ENCODE measurements around the gene C2orf81.
"Not testable (repeated sequence)": the region's sequence is repeated elsewhere in the genome, so short reads cannot be mapped to it uniquely, and the experiment has no call there.

The C2orf81 gene

DNA sequence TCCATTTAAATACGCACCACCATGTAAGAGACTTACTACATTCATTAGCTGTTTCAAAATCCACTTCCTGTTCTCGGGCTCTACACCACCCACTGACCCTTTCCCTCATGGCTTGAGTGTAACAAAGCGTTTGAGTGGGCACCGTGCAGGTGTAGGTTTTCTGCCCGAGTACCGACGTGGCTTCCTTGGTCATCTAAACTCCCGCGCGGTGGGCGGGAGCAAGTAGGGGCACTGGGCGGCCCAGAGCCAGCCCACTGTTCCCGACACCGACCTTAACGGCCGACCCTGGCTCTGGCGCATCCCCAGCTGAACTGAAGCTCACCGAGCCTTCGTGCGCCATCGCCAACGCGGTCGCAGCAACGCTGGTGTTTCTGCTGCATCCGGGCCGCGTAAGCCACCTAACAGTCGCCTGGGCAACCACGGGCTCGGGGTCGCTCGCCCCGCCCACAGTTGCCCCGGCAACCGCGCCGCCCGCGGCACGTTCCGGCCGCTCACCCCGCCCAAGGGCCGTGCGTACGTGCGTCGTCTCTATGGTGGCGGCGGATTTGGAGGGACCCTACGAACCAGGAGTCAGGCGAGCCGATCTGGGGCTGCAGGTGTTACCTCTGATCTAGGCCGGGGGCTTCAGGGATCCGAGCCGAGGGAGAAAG lies at the start of gene C2orf81, which contains the start of gene WDR54:
TSS of gene C2orf81 (minus strand) at position 399 of the 650 bp plus-strand sequence. CDS start at position 340, 59 bp downstream.
TSS of gene WDR54 (plus strand) at position 510 of the 650 bp plus-strand sequence. CDS start 424 bp downstream, outside the sequence.
- in situ Hi-C loops (cut with MboI; ENCODE audit: low sequenced_read_pairs), result no loop called here

DNA sequence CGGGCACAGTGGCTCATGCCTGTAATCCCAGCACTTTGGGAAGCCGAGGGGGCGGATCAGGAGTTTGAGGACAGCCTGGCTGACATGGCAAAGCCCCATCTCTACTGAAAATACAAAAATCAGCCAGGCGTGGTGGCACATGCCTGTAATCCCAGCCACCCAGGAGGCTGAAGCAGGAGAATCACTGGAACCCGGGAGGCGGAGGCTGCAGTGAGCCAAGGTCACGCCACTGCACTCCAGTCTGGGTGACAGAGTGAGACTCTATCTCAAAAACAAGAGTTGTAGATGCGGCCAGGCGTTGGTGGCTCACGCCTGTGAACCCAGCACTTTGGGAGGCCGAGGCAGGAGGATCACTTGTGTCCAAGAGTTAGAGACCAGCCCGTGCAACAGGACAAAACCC lies 49.3 kb upstream of the C2orf81 start:
- in situ Hi-C loops (cut with MboI; ENCODE audit: low sequenced_read_pairs), result not testable (repeated sequence)

DNA sequence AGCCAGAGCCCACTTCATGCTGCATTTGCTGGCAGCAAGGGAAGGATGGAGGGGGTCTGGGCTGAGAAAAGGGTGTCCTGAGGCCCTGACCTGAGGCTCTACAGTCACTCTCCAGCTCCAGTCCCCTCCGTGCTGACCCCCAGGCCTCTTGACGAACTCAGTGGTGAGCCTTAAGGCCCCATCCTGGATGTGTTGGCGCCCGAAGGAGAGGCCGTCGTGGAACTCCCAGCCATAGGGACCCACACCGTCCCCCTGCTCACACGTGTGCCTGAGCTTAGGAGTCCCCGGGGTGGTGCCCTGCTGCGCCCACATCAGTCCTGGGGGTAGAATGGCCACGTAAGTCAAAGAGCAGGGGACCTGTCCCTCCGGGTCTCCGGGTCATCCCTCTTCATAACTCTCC lies 43.0 kb upstream of the C2orf81 start:
- in situ Hi-C loops (cut with MboI; ENCODE audit: low sequenced_read_pairs), result no loop called here

DNA sequence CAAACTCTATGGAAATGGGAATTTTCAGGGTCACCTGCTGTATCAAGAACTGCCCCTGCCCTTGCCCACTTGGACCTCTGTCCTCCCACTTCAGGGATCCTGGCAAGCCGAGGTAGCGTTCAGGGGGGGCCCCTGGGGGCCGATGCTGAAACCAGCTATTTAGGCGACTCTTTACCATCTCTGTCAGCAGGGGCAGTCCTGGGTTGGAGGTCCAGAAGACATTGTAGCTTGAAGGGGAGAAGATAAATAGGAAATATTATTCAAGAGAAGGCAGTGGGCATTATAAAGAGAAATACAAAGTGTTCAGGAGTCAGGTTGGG lies 41.3 kb upstream of the C2orf81 start:
- in situ Hi-C loops (cut with MboI; ENCODE audit: low sequenced_read_pairs), result no loop called here

DNA sequence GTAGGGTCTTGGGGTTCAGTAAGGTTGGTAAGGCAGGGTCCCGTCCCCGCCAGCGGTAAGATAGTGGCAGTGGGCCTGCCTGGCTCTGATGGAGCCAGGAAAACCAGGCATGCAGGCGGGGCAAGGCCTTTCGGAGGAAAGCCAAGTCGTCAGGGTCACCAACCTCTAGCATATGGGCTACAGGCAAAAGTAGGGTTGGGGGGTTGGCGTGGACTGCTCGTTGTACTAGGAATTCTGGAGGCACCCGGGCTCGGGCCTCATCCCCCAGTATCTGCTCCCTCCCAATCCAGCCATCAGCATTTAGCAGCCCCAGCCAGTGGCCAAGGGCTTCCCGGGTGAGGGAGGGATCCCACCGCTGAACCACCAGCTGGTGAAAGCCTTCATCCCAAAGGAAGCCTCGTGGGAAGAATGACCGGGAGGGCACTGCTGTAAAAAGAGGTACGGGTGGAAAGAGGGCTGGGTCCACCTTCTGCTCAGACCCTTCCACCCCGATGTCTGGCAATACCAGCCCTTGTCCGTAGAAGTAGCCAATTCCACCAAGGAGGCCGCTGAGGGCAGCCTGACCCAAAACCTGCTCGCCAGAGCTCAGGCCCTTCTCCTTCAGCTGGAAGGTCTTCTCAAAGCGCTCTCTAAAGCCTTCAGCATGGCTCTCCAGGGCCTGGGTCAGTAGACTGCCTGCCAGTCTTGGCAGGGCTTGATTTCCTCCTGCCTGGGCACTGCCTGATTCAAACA lies 40.8 kb upstream of the C2orf81 start:
- in situ Hi-C loops (cut with MboI; ENCODE audit: low sequenced_read_pairs), result no loop called here

DNA sequence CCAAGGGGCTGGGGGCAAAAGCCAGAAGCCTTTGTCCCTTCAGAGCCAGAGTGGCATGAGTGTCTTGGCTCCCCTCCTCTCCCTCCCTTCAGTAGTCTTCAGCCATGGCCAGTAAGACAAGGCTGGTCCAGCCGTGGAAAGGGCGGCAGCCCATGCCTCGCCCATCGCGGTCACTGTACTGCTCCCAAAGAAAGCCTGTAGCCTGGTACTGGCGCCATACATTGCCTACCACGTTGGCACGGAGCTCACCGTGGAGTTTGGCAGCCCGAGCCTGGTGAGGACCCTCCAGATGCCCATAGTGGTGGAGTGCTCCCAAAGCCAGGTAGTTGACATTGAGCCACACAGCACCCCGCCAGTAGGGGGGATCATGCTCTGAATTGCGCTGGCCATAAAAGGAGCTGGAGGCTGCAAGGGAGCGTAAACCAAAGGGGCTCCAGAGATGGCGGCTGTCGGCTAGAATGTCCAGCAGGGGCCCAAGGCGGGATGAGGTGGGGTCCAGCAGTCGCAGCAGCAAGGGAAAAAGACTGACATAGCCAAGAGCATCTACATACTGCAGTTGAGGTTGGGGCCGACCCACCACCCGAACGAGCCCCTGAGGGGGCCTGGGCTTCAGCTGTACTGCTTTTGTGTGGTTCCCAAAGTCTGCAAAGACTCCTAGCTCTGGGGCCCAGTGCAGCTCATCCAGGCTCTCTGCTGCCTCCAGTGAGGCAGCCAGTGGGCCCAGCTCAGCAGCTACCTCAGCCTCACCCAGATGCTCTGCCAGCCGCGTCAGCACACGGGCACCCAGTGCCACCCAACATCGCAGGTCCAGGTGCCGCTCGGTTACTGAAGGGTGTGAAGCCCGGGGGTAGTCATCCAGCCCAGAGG lies 40.0 kb upstream of the C2orf81 start:
- in situ Hi-C loops (cut with MboI; ENCODE audit: low sequenced_read_pairs), result no loop called here

DNA sequence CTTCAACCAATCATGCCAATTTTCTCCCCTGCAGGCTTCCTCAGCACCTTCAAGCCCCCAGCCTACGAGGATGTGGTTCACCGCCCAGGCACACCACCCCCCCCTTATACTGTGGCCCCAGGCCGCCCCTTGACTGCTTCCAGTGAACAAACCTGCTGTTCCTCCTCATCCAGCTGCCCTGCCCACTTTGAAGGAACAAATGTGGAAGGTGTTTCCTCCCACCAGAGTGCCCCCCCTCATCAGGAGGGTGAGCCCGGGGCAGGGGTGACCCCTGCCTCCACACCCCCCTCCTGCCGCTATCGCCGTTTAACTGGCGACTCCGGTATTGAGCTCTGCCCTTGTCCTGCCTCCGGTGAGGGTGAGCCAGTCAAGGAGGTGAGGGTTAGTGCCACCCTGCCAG lies 38.8 kb upstream of the C2orf81 start:
- in situ Hi-C loops (cut with MboI; ENCODE audit: low sequenced_read_pairs), result not testable (repeated sequence)

DNA sequence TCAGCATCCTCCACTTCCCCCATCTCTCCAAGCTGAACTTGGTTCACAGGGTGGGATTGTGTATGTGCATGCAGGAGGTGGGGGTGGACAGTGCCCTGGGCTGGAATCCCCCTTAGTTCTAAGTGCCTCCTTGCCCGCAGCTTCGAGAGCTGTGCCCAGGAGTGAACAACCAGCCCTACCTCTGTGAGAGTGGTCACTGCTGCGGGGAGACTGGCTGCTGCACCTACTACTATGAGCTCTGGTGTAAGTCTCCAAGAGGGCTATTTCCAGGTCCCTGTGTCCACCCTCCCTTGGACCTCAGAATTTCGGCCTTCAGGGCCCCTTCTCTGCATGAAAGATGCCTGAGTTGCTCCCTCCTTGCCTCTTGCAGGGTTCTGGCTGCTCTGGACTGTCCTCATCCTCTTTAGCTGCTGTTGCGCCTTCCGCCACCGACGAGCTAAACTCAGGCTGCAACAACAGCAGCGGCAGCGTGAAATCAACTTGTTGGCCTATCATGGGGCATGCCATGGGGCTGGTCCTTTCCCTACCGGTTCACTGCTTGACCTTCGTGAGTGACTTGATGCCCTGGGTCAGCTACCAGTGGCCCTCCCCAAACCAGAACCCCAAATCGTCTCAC lies 38.2 kb upstream of the C2orf81 start:
- in situ Hi-C loops (cut with MboI; ENCODE audit: low sequenced_read_pairs), result not testable (repeated sequence)

DNA sequence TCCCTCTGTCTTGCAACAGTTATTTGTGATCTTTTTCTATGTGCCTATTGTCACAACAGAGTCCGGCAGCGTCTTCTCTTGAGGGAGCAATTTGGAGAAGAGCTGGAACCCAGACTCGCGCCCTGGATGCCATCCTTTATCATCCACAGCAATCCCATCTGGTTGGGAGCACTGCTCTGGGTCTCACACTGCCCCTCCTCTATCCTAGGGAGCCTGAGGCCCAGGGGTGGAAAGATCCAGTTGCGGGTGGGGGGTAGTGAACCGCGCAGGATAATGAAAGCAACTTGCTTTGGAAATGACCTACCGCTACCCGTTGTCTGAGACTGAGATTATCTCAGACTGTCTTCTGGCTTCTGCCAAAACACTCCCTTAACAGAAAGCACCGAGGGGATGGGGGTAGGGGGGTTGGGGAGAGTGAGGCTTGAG lies 37.5 kb upstream of the C2orf81 start:
- in situ Hi-C loops (cut with MboI; ENCODE audit: low sequenced_read_pairs), result no loop called here

DNA sequence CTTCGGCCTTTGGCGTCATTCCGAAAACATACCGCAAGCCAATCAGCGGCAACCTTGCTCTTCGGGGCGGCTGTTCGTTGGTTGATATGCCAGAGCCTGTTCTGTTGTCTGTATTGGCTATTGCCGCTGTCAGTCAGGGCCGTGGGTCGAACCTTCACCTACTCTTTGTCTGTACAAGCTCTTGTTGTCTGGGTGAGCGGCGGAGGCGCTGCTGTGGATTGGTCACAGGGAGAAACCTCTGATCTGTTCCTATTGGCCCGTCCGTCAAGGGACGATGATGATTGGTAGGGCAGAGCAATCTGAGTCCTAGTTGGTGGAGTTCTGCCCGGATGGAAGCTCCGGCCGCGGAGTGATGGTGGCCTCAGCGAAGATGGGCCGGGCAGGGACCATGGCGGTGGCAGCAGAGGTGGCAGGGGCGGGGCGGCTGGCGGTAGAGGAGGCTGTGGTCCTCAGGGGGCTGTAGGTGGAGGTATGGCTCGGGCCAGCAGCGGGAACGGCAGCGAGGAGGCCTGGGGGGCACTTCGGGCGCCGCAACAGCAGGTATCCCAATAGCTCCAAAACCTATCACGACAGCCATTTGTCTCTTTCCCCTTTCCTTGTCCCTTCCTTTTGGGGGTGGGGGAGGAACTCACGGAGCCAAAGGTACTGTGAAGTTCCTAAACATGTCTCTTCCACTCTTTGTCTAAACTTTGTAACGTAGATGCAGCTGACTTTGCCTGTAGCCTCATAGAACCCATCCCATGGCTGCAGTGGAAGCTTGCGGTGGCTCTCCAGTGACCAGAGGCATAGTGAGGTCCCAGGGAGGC lies 36.9 kb upstream of the C2orf81 start, which contains the start of gene WBP1:
TSS of gene WBP1 (plus strand) at position 307 of the 806 bp plus-strand sequence. CDS start at position 472, 165 bp downstream.
- in situ Hi-C loops (cut with MboI; ENCODE audit: low sequenced_read_pairs), result no loop called here

DNA sequence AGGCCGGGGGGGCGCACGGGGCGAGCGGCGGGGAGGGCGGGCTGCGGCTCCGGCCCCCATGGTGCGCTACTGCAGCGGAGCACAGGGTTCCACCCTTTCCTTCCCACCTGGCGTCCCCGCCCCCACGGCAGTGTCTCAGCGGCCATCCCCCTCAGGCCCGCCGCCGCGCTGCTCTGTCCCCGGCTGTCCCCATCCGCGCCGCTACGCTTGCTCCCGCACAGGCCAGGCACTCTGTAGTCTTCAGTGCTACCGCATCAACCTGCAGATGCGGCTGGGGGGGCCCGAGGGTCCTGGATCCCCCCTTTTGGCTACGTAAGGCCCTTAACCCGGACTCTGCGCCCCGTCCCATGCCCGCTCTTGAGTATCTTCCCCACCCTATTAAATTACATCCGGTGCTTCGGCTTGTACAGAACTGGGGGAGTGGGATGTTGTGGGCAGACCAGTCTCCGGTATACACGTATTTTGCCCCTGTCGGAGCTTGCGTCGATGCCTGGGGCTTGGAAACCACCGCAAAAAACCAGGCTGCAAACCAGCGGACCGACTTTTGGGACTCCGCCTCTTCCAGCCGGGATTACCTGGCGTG lies 36.2 kb upstream of the C2orf81 start:
- in situ Hi-C loops (cut with MboI; ENCODE audit: low sequenced_read_pairs), result no loop called here

DNA sequence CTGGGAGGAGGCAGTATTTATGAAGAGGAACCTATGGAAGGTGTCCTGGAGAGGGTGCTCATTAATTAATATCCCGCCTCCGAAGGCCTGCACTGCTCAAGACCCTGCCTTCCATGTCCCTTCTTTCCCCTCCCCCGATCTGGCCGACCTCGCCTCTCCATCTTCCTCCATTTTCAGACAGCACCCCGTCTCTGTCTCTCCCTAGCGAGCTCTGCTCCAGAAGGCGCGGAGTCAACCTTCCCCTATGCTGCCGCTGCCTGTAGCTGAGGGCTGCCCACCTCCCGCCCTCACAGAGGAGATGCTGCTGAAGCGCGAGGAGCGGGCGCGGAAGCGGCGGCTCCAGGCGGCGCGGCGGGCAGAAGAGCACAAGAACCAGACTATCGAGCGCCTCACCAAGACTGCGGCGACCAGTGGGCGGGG lies 35.7 kb upstream of the C2orf81 start:
- in situ Hi-C loops (cut with MboI; ENCODE audit: low sequenced_read_pairs), result no loop called here

DNA sequence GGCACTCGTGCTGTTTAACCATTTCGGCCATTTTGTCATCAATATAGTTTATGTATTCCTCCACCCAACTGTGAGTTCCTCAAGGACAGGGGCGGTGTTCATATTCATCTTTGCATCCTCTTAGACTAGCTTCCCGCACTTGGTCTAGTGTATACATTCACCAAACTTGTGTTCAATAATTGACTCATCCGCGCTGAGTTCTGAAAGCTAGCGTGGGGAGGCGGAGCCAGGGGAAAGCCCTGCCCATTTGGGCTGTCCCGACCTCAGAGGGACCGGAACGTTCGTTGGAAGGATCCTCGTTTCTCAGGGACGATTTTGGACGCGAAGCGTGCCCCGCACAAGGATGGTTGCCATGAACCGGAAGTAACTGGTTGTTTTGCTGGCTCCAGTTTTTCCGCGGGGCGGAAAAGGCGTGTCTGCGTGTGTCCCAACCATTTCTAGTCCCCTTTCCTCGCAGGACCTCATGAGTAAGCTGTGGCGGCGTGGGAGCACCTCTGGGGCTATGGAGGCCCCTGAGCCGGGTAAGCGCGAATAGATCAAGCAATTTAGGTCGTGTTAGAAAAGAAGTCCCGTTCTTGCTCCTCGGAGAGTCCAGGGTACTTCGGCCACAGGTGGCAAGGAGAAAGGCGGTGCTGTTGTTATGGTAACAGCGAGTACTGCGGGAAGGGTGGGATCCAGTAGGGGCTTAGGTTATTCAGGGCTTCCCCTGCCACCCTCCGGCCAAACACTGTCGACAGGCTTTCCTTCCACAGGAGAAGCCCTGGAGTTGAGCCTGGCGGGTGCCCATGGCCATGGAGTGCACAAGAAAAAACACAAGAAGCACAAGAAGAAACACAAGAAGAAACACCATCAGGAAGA lies 33.5 kb upstream of the C2orf81 start, which contains the start of gene INO80B:
TSS of gene INO80B (plus strand) at position 434 of the 858 bp plus-strand sequence. CDS start at position 464, 30 bp downstream.
- in situ Hi-C loops (cut with MboI; ENCODE audit: low sequenced_read_pairs), result no loop called here

DNA sequence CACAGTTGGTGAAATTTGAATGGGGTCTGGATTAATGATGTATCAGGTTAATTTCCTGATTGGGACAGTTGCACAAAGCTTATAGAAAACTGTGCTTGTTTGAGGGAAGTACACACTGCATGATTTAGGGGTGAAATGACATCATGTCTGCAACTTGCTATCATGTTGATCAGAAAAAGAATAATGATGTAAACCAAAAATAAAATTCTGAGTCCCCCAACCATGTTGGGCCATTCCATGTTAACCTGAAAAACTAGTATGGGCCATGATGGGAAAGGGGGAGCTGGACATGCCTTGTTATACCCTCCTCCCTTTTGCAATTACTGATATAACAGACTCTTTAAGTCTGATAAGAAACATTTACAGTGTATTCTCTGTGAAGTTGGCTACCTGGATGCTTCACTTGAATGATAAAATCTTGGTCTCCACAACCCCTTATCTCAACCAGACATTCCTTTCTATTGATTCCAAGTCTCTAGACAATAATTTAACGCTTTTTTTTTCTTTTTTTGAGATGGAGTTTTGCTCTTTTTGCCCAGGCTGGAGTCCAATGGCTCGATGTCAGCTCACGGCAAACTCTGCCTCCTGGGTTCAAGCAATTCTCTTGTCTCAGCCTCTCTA lies 29.3 kb upstream of the C2orf81 start:
- in situ Hi-C loops (cut with MboI; ENCODE audit: low sequenced_read_pairs), result no loop called here

DNA sequence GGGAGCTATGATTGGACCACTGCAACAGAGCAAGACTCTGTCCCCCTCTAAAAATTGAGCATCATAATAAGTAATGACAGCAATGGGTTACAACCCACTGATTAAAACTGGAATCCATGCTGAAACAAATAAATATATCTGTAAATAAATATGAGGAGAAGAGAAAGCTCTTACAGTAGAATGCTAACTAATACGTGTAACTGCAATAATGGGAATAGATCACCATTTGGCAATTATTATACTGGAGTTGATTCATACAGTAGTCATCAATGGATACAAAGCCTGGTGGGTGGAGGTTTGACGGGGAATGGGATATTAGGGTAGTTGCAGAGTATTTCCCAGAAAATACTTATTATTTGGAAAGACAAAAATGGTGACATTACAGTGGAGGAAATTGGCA lies 27.4 kb upstream of the C2orf81 start:
- in situ Hi-C loops (cut with MboI; ENCODE audit: low sequenced_read_pairs), result no loop called here

DNA sequence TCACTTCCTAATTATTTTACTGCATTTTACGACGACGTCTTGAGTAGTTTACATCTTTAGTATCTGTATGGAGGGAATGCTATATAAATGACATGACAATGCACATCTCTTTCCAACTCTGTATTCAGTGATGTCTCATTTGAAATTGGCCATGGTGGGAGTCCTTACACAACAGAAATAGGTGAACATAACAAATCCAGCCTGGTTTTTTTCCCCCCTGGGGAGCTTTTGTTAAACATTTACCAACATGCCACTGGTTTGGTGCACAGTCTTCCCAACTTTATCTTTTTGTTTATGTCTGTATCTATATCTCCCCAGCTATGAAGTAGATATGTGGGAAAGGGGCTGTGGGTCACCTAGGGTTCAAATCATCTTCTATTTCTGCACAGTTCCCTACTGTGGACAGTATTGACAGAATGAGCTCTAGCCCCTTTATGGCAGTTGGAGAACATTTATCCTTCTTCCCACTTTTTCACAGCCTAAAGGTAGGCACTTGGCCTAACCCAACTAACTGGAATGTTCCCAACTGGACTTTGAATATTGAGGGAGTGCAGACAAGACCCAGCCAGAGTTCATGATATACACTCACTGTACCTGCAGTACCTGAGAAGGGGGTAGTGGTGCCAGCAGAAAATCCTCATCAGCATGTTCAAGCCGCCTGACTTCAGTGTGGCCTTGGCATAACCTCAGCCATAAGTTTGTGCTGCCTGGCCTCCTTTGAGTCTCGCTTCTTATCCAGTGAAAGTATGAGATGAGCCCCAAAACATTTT lies 26.0 kb upstream of the C2orf81 start:
- in situ Hi-C loops (cut with MboI; ENCODE audit: low sequenced_read_pairs), result no loop called here

DNA sequence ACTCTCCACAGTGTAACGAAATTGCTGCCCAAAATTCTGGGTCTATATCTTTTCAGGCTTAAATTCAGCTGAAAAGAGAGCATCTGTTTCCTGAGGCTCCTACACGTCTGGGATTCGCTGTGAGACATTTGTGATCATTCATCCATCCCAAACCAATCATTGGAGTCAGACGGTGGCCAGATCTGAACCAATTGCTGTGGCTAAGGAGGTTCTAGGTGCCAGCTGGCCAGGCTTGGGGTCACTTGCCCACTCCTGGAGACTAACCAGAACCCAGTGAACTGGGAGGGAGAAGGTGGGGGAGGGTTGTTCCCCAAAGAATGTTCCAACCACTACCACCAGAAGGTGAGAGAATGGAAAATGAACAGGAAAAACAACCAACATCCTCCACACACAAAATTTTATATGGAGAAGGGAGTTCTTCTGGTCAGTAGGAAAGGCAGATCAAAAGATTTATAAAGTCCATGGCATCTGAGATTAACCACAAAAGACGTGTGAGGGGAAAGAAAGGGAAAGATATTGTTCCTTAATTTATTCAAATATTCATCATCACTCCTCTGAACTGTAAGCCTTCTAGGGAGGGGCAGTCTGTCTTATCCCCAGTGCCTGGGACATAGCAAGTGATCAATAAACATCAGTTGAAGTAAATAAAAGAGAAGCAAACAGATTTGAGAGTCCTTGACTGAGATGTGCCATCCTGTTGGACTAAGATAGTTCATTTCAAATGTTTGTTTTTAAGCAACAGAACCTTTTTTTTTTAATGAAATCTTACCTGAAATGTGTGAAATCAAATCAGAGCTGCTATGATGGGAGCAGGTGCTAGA lies 23.3 kb upstream of the C2orf81 start:
- in situ Hi-C loops (cut with MboI; ENCODE audit: low sequenced_read_pairs), result no loop called here
